ENCODE measurements around the gene GRIA2. TPM values are rescaled to one million over a fixed set of nuclear protein-coding genes. Genes with fewer than 3 reads are reported as not detected.
"Not testable (repeated sequence)": the region's sequence is repeated elsewhere in the genome, so short reads cannot be mapped to it uniquely, and the experiment has no call there.

GRIA2 gene
- total RNA-seq, 2 donors from 2014 or later: not detected

- Mint-ChIP-seq H3K27me3 (peaks cover 32% of the 10 kb centered on the region), H3K36me3 (ENCODE audit: low read depth) (peaks cover 4% of the 10 kb centered on the region), H3K4me1 (no peaks in the 10 kb centered on the region), H3K4me3 (no peak overlapping the region), H3K27ac (no peak overlapping the region)
- DNase-seq (no peak), ATAC-seq (no peak)
- no peaks in the 10 kb centered on the region for H3K9me3 ChIP-seq (ENCODE audit: control insufficient read depth, low read length, poor library complexity, severe bottlenecking)
Observed at GRCh38 chr4:157223456-157223855, 2.9 kb downstream of the GRIA2 start.

- Mint-ChIP-seq H3K4me3 (no peak overlapping the region), H3K36me3 (ENCODE audit: low read depth) (peaks cover 4% of the 10 kb centered on the region), H3K4me1 (no peaks in the 10 kb centered on the region), H3K27me3 (peaks cover 24% of the 10 kb centered on the region), H3K27ac (no peak overlapping the region)
- ATAC-seq (no peak), DNase-seq (no peak)
- no peaks in the 10 kb centered on the region for H3K9me3 ChIP-seq (ENCODE audit: control insufficient read depth, low read length, poor library complexity, severe bottlenecking)
Observed at GRCh38 chr4:157225096-157225495, 4.6 kb downstream of the GRIA2 start.

- ATAC-seq: no peak
- H3K4me3 Mint-ChIP-seq: no peak overlapping the region
- no peak overlapping the region for H3K27ac Mint-ChIP-seq
- no peaks in the 10 kb centered on the region for H3K9me3 ChIP-seq (ENCODE audit: control insufficient read depth, low read length, poor library complexity, severe bottlenecking)
- H3K36me3 Mint-ChIP-seq (ENCODE audit: low read depth): peaks cover 4% of the 10 kb centered on the region
- H3K27me3 Mint-ChIP-seq: peaks cover 20% of the 10 kb centered on the region
- no peaks in the 10 kb centered on the region for H3K4me1 Mint-ChIP-seq
- DNase-seq: no peak
Observed at GRCh38 chr4:157226035-157226434, 5.5 kb downstream of the GRIA2 start.

GRCh38 chr4:157226601-157227000 lies 6.1 kb downstream of the GRIA2 start:
- peaks cover 4% of the 10 kb centered on the region for H3K36me3 Mint-ChIP-seq (ENCODE audit: low read depth)
- DNase-seq: no peak
- H3K27me3 Mint-ChIP-seq: peaks cover 15% of the 10 kb centered on the region
- H3K27ac Mint-ChIP-seq: no peak overlapping the region
- no peaks in the 10 kb centered on the region for H3K4me1 Mint-ChIP-seq
- no peak for ATAC-seq
- H3K4me3 Mint-ChIP-seq: no peak overlapping the region
- H3K9me3 ChIP-seq (ENCODE audit: control insufficient read depth, low read length, poor library complexity, severe bottlenecking): no peaks in the 10 kb centered on the region

GRCh38 chr4:157231525-157231924 lies 11.0 kb downstream of the GRIA2 start:
- H3K27me3 Mint-ChIP-seq: no peaks in the 10 kb centered on the region
- no peak overlapping the region for H3K4me3 Mint-ChIP-seq
- ATAC-seq (no peak), DNase-seq (no peak)
- H3K9me3 ChIP-seq (ENCODE audit: control insufficient read depth, low read length, poor library complexity, severe bottlenecking): no peaks in the 10 kb centered on the region
- H3K27ac Mint-ChIP-seq: no peak overlapping the region
- H3K4me1 Mint-ChIP-seq: no peaks in the 10 kb centered on the region
- no peaks in the 10 kb centered on the region for H3K36me3 Mint-ChIP-seq (ENCODE audit: low read depth)

- H3K4me1 Mint-ChIP-seq: no peaks in the 10 kb centered on the region
- no peaks in the 10 kb centered on the region for H3K9me3 ChIP-seq (ENCODE audit: control insufficient read depth, low read length, poor library complexity, severe bottlenecking)
- no peak overlapping the region for H3K27ac Mint-ChIP-seq
- H3K36me3 Mint-ChIP-seq (ENCODE audit: low read depth): no peaks in the 10 kb centered on the region
- DNase-seq (no peak), ATAC-seq (no peak)
- no peak overlapping the region for H3K4me3 Mint-ChIP-seq
- no peaks in the 10 kb centered on the region for H3K27me3 Mint-ChIP-seq
Observed at GRCh38 chr4:157242871-157243270, 22.3 kb downstream of the GRIA2 start.

GRCh38 chr4:157244348-157244747 lies 23.8 kb downstream of the GRIA2 start:
- Mint-ChIP-seq H3K27ac (no peak overlapping the region), H3K36me3 (ENCODE audit: low read depth) (no peaks in the 10 kb centered on the region), H3K4me1 (no peaks in the 10 kb centered on the region), H3K4me3 (no peak overlapping the region), H3K27me3 (no peaks in the 10 kb centered on the region)
- ATAC-seq (no peak), DNase-seq (no peak)
- H3K9me3 ChIP-seq (ENCODE audit: control insufficient read depth, low read length, poor library complexity, severe bottlenecking): no peaks in the 10 kb centered on the region

GRCh38 chr4:157245351-157245750 lies 24.8 kb downstream of the GRIA2 start:
- H3K27me3 Mint-ChIP-seq: no peaks in the 10 kb centered on the region
- no peak overlapping the region for H3K27ac Mint-ChIP-seq
- DNase-seq (no peak), ATAC-seq (no peak)
- H3K36me3 Mint-ChIP-seq (ENCODE audit: low read depth): no peaks in the 10 kb centered on the region
- H3K4me3 Mint-ChIP-seq: no peak overlapping the region
- H3K9me3 ChIP-seq (ENCODE audit: control insufficient read depth, low read length, poor library complexity, severe bottlenecking): no peaks in the 10 kb centered on the region
- H3K4me1 Mint-ChIP-seq: no peaks in the 10 kb centered on the region

GRCh38 chr4:157246964-157247363 lies 26.4 kb downstream of the GRIA2 start:
- Mint-ChIP-seq H3K27ac (no peak overlapping the region), H3K27me3 (no peaks in the 10 kb centered on the region), H3K4me3 (no peak overlapping the region), H3K4me1 (no peaks in the 10 kb centered on the region), H3K36me3 (ENCODE audit: low read depth) (no peaks in the 10 kb centered on the region)
- ATAC-seq (no peak), DNase-seq (no peak)
- H3K9me3 ChIP-seq (ENCODE audit: control insufficient read depth, low read length, poor library complexity, severe bottlenecking): no peaks in the 10 kb centered on the region

GRCh38 chr4:157258165-157258564 lies 37.6 kb downstream of the GRIA2 start:
- not testable (repeated sequence) for H3K4me3 Mint-ChIP-seq, H3K27ac Mint-ChIP-seq

GRCh38 chr4:157265281-157265680 lies 44.8 kb downstream of the GRIA2 start:
- no peaks in the 10 kb centered on the region for H3K9me3 ChIP-seq (ENCODE audit: control insufficient read depth, low read length, poor library complexity, severe bottlenecking)
- Mint-ChIP-seq H3K4me1 (no peaks in the 10 kb centered on the region), H3K27me3 (no peaks in the 10 kb centered on the region), H3K36me3 (ENCODE audit: low read depth) (no peaks in the 10 kb centered on the region), H3K27ac (no peak overlapping the region), H3K4me3 (no peak overlapping the region)
- ATAC-seq: no peak
- no peak for DNase-seq

More at GRCh38 chr4:157258165-157258564, 37.6 kb downstream of the GRIA2 start:
- H3K9me3 ChIP-seq (ENCODE audit: control insufficient read depth, low read length, poor library complexity, severe bottlenecking); H3K4me1 Mint-ChIP-seq; ATAC-seq; H3K36me3 Mint-ChIP-seq (ENCODE audit: low read depth); H3K27me3 Mint-ChIP-seq; DNase-seq: not testable (repeated sequence)

- Mint-ChIP-seq H3K4me3 (no peak overlapping the region), H3K27me3 (no peaks in the 10 kb centered on the region), H3K27ac (no peak overlapping the region), H3K36me3 (ENCODE audit: low read depth) (no peaks in the 10 kb centered on the region), H3K4me1 (no peaks in the 10 kb centered on the region)
- ATAC-seq (no peak), DNase-seq (no peak)
- no peaks in the 10 kb centered on the region for H3K9me3 ChIP-seq (ENCODE audit: control insufficient read depth, low read length, poor library complexity, severe bottlenecking)
Observed at GRCh38 chr4:157270108-157270507, 49.6 kb downstream of the GRIA2 start.

- H3K9me3 ChIP-seq (ENCODE audit: control insufficient read depth, low read length, poor library complexity, severe bottlenecking): no peaks in the 10 kb centered on the region
- H3K36me3 Mint-ChIP-seq (ENCODE audit: low read depth): no peaks in the 10 kb centered on the region
- no peak overlapping the region for H3K4me3 Mint-ChIP-seq
- no peaks in the 10 kb centered on the region for H3K27me3 Mint-ChIP-seq
- no peak overlapping the region for H3K27ac Mint-ChIP-seq
- H3K4me1 Mint-ChIP-seq: no peaks in the 10 kb centered on the region
- no peak for DNase-seq
- ATAC-seq: no peak
Observed at GRCh38 chr4:157270552-157270951, 50.0 kb downstream of the GRIA2 start.

- Mint-ChIP-seq H3K4me3 (no peak overlapping the region), H3K27me3 (no peaks in the 10 kb centered on the region), H3K4me1 (no peaks in the 10 kb centered on the region), H3K36me3 (ENCODE audit: low read depth) (no peaks in the 10 kb centered on the region), H3K27ac (no peak overlapping the region)
- DNase-seq (no peak), ATAC-seq (no peak)
- H3K9me3 ChIP-seq (ENCODE audit: control insufficient read depth, low read length, poor library complexity, severe bottlenecking): no peaks in the 10 kb centered on the region
Observed at GRCh38 chr4:157271166-157271869, 50.8 kb downstream of the GRIA2 start.

Measured in T-helper 17 cell (primary cell).